Anterior cingulate cortex (tissue), 58 donors: ENCODE data around the gene TMOD1.
"Not testable (repeated sequence)": the region's sequence is repeated elsewhere in the genome, so short reads cannot be mapped to it uniquely, and the experiment has no call there.

Source experiments
- DNase-seq, 58 donors: peaks; one replicate each; lab custom pipeline; 2025; lab: John Stamatoyannopoulos, UW

TMOD1 gene

DNA sequence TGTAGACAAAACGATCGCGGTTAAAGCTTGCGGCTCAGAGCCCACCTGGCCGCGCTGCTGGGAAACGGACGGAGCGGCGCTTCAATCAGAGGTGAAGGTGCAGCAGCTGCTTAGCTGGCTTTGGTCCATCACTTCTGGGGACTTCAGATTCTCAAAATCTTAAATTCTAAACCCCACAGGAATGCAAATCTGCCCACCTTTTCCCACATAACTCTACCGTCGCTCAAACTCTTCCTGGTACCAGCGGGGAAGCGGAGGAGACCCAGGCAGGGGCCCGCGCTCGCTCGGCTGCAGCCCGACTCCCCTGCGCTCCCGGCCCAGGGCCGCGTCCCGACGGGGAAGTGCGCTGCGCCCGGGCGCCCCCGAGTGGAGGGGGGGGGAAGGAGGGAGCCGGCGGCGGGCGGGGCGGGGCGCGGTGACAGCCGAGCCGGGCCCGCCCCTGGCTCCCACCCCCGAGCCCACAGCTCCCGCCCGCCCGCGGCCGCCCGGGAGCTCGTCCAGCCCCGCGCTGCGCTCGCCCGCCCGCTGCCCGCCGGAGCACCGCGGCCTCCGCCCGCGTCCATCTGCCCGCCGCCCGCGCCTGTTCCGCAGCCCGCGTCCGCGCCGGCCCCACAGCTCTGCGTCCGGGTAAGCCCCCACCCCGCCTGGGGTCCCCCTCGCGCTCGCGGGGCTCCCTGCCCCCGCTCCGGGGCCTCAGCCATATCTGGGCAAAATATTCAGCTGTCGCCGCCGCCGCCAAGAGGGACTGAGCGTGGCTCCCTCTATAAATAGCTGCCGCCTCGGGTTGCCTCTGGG is at the start of gene TMOD1:
TMOD1 (plus strand) TSS at position 490 of the 795 bp plus-strand sequence. CDS start 22,523 bp downstream, outside the sequence.
- peak in 51 of 58 donors; percentile 15 to 82 (median 62) for DNase-seq

GRCh38 chr9:97453573-97453972 is 47.9 kb upstream of the TMOD1 start:
- DNase-seq, result not testable (repeated sequence)

DNA sequence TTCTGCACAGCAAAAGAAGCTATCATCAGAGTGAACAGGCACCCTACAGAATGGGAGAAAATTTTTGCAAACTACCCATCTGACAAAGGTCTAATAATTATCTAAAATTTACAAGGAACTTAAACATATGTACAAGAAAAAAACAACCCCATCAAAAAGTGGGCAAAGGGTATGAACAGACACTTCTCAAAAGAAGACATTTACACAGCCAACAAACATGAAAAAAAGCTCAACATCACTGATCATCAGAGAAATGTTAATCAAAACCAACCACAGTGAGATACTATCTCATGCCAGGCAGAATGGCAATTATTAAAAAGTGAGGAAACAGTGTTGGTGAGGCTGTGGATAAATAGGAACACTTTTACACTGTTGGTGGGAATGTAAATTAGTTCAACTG is 44.6 kb upstream of the TMOD1 start:
- not testable (repeated sequence) for DNase-seq

DNA sequence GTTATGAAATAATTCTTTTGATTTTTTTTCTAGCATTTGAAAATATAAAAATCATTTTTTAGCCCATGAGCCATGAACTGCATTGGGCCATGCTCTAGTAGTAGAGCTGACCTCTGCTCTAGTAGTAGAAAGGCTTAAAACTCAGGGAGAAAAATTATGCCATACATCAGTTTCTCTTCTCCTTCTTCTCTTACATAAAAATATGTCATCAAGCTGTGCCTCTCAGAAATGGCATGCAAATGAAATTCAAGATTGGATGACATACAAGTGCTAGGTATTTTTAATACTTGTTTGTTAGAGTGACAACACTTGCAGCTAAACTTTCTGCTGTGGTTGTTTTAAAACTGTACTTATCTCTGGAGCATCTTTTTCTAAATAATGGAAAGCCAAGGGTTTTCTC is 42.1 kb upstream of the TMOD1 start:
- no peak for DNase-seq

- DNase-seq, result no peak
Observed at GRCh38 chr9:97462159-97462558, 39.3 kb upstream of the TMOD1 start.

GRCh38 chr9:97462914-97463313 is 38.6 kb upstream of the TMOD1 start:
- no peak for DNase-seq

GRCh38 chr9:97468658-97469448 is 32.6 kb upstream of the TMOD1 start:
- peak in 57 of 58 donors; percentile 5 to 90 (median 74) for DNase-seq

- DNase-seq, result peak in 18 of 58 donors; percentile 1 to 18 (median 5)
Observed at GRCh38 chr9:97470076-97470475, 31.4 kb upstream of the TMOD1 start.

DNA sequence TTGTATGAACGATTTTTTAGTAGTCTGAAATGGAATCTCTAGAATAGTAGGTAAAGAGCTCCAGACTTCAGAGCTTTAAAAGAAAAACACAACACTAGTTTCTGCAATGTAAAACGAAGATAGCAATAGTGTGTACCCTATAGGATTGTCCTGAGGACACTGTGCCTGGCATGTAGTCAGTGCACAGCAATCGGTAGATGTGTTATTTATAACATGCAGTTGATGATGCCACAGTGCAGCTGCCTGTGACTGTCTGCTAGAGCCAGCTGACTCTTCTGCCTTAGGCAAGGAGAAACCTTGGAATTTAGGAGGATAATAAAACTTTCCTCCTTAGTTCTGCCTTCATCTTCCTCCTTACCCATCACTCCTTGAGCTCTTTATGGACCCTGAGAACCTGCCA is 27.7 kb upstream of the TMOD1 start:
- peak in 10 of 58 donors; percentile 1 to 41 (median 10) for DNase-seq

DNA sequence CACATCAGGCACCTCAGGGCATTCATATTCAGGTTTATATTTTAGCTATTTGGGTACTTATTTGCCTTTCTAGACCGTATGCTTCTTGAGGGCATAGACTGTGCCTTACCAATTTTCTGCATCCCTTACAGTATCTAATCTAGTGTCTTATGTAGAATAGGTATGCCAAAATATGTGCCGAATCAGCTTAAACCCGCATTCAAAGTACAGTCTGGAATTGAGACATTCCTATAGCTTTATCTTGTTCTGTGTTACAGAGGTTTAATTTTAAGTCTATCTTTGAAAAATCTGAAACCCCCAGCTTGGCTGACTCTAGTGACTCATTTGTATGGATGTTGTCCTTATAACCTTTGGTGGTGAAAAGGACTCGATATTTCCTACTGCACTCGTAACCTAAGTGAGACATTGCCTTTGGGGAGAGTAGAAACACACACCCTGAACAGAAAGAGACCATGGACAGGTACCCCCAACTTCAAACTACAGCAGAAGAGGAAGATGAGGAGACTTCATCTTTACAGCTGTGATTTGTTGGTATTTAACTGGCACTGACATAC is 27.0 kb upstream of the TMOD1 start:
- no peak for DNase-seq

- DNase-seq, result no peak
Observed at GRCh38 chr9:97475059-97475458, 26.4 kb upstream of the TMOD1 start.

DNA sequence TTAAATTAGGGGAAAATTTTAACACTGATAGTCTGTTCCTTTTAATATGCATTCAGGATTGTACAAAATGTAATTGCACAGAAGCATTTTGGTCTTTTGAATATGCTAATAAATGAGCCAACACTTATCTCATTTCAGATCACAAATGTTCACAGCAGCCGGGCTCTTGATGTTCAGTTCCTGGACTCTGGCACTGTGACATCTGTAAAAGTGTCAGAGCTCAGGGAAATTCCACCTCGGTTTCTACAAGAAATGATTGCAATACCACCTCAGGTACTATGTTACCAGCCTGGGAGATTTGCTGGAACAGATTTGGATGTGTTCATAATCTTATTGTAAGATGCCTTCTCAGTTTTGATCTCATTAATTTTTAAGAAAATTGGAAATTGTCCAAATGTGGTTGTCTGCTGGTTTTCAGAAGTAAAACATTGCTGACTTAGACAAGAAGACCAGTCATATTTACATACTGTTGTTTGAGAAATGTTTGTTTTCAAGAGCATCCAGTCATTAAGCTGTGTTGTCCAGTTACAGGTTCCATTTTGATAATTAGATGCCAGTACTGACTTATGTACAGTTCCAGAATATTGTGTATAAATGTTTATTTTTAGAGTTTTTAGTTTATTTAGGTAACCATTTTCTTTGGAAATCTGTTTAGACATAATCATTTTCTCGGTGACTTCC is 23.0 kb upstream of the TMOD1 start:
- no peak for DNase-seq

- DNase-seq, result no peak
Observed at GRCh38 chr9:97479496-97480159, 21.8 kb upstream of the TMOD1 start.

DNA sequence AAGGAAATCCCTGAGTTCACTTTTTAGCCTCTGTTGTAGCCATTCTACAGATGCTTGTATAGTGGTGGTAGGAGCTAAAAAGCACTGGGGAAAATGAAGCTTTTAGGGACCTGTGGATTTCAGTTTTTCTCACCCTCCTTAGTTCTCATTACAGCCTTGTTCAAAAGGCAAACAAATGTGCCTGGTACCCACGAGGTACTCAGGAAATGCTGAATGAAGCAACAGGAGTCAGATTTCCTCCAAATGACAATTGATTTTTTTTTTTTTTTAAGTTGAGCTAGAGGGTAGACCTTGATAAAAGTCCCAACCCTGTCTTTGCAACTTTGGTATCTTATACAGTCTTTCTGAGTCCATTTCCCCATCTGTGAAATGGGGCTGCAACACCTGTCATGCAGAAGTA is 21.3 kb upstream of the TMOD1 start:
- no peak for DNase-seq

- no peak for DNase-seq
Observed at GRCh38 chr9:97480749-97481148, 20.7 kb upstream of the TMOD1 start.

GRCh38 chr9:97484134-97484533 is 17.3 kb upstream of the TMOD1 start:
- peak in 41 of 58 donors; percentile 7 to 85 (median 47) for DNase-seq

DNA sequence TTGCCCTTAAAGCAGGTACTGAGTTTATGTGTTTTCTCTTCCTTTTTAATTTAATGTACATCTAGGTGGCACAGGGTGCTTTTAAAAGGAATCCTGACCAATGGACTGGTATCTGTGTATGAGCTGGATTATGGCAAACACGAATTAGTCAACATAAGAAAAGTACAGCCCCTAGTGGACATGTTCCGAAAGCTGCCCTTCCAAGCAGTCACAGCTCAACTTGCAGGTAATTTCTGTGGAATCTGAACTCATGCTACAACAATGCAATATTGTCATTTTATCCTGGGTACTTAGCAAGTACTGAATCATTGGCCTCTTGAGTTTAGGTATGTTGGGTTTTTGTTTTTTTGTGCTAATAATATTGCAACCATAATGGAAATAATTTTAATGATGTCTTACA is 14.4 kb upstream of the TMOD1 start:
- DNase-seq, result no peak

DNA sequence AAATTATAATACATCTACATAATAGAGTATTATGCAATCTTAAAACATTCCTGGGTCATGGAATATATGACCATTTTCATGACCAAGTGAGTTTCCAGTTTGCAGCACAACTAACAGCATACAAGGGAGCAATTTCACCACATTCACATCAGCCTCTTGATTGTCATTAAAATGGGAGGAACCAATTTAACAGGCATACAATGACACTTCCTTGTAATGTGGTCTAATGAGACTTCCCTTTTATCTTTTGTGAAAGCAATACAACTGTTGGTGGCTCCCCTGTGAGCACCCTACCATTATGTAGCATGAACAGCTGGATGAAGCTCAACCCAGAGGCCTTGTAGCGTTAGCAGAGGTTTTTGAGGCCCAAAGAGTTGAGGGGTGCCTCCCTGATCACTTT is 13.6 kb upstream of the TMOD1 start:
- no peak for DNase-seq

GRCh38 chr9:97491216-97491999 is 10.1 kb upstream of the TMOD1 start:
- no peak for DNase-seq
